A549 (cell line): ENCODE measurements around the gene REXO2. TPM values are rescaled to one million over a fixed set of nuclear protein-coding genes. Genes with fewer than 3 reads are reported as not detected.

Source experiments
- ATAC-seq, 2 experiments: fragments of 200-7000 bp in 1 of 2; fragments of >200 bp in 1 of 2; cut with Nextera tagmentation in 1 of 2; cut with Tn5 transposase in 1 of 2; 3 replicates each; pipeline versions ENCODE4 v1.8.0 to v1.9.1; 2018 to 2020; ENCODE audit warnings: mild to moderate bottlenecking in 1 of 2, moderate library complexity in 1 of 2
- CTCF ChIA-PET: fragments of 300-600 bp; sonication (Branson Sonifier 250); formaldehyde crosslinking; extraction: SDS; loops from one replicate; lab custom pipeline; 2021; ENCODE audit warnings: antibody characterized with exemption, inconsistent platforms; lab: Yijun Ruan, JAX
- POLR2A ChIA-PET: fragments of 350-600 bp; formaldehyde crosslinking; extraction: SDS; loops from one replicate; lab custom pipeline; 2021; ENCODE audit warnings: antibody characterized with exemption, inconsistent platforms; lab: Yijun Ruan, JAX
- DNase-seq, 2 experiments: peaks; one replicate each; pipeline versions ENCODE4 v3.0.0 to v3.0.0-alpha.2; 2011 to 2016; ENCODE audit warnings: low read depth in 1 of 2, low spot score in 1 of 2
- FAIRE-seq: peaks from 2 replicates; lab custom pipeline; 2011; peaks lifted over from hg19 to GRCh38; lab: Jason Lieb, UNC
- H3K27ac ChIP-seq, 2 experiments: fragments of >200 bp; sonication (Bioruptor Twin); formaldehyde crosslinking; 3 replicates each; pipeline ENCODE4 v1.5.1; 2016 to 2017
- H3K4me1 ChIP-seq: fragments of >200 bp; sonication (Bioruptor Twin); formaldehyde crosslinking; 3 replicates; pipeline ENCODE4 v1.6.1; 2016
- H3K4me2 ChIP-seq: fragments of >200 bp; sonication (Bioruptor Twin); formaldehyde crosslinking; 3 replicates; pipeline ENCODE4 v1.6.1; 2016
- H3K4me3 ChIP-seq: fragments of >200 bp; sonication (Bioruptor Twin); formaldehyde crosslinking; 3 replicates; pipeline ENCODE4 v1.5.1; 2016
- H3K9me3 ChIP-seq: fragments of >200 bp; sonication (Bioruptor Twin); formaldehyde crosslinking; 3 replicates; pipeline ENCODE4 v1.6.1; 2016
- CBX2 ChIP-seq: fragments of 200-600 bp; sonication (generic); IDR thresholded peaks from 2 replicates; pipeline ENCODE4 v1.6.1; 2016; ENCODE audit warnings: low read depth, mild to moderate bottlenecking, borderline replicate concordance
- CHD4 ChIP-seq: fragments of 200-600 bp; sonication (generic); IDR thresholded peaks from 2 replicates; pipeline ENCODE4 v1.6.1; 2016; ENCODE audit warnings: antibody characterized with exemption, mild to moderate bottlenecking, borderline replicate concordance
- EHF ChIP-seq: fragments of 250-450 bp; sonication (Bioruptor Pico); IDR thresholded peaks from 2 replicates; pipeline ENCODE4 v1.5.0; 2020; ENCODE audit warnings: mild to moderate bottlenecking
- FOSB ChIP-seq: fragments of 250-450 bp; sonication (Bioruptor Pico); IDR thresholded peaks from 2 replicates; pipeline ENCODE4 v1.5.0; 2020; ENCODE audit warnings: mild to moderate bottlenecking, moderate library complexity
- FOXS1 ChIP-seq: fragments of 250-450 bp; sonication (Bioruptor Pico); IDR thresholded peaks from 2 replicates; pipeline ENCODE4 v1.5.0; 2020; ENCODE audit warnings: mild to moderate bottlenecking, moderate library complexity
- GATA3 ChIP-seq: IDR thresholded peaks from 2 replicates; pipeline ENCODE4 v1.6.1; 2012; ENCODE audit warnings: borderline replicate concordance
- HOXA7 ChIP-seq: fragments of 250-450 bp; sonication (Bioruptor Pico); IDR thresholded peaks from 2 replicates; pipeline ENCODE4 v1.5.0; 2020; ENCODE audit warnings: mild to moderate bottlenecking, moderate library complexity
- MAFK ChIP-seq: fragments of 450-650 bp; IDR thresholded peaks from 2 replicates; pipeline ENCODE4 v1.6.1; 2014; ENCODE audit not compliant: partially characterized antibody
- PBX3 ChIP-seq: IDR thresholded peaks from 2 replicates; pipeline ENCODE4 v1.6.1; 2012
- PHF8 ChIP-seq: fragments of 200-600 bp; sonication (generic); IDR thresholded peaks from 2 replicates; pipeline ENCODE4 v1.6.1; 2016; ENCODE audit warnings: low read depth, mild to moderate bottlenecking, antibody characterized with exemption, moderate library complexity, borderline replicate concordance
- POLR2AphosphoS2 ChIP-seq: conservative IDR thresholded peaks from 2 replicates; pipeline ENCODE4 v1.6.1; 2012; ENCODE audit warnings: low read length, improper control_type of control experiment, inconsistent platforms
- RCOR1 ChIP-seq: fragments of 150-350 bp; IDR thresholded peaks from 2 replicates; pipeline ENCODE4 v1.6.1; 2014; ENCODE audit warnings: antibody characterized with exemption, low read length, low read depth
- REST ChIP-seq: fragments of 200-600 bp; sonication (generic); IDR thresholded peaks from 2 replicates; pipeline ENCODE4 v1.6.1; 2016; ENCODE audit warnings: antibody characterized with exemption, mild to moderate bottlenecking, moderate library complexity
- SMC3 ChIP-seq: fragments of >200 bp; sonication (Bioruptor Twin); formaldehyde crosslinking; IDR thresholded peaks from 3 replicates; pipeline ENCODE4 v1.6.1; 2018; ENCODE audit warnings: inconsistent platforms
- TP53 ChIP-seq: fragments of 250-450 bp; sonication (Bioruptor Pico); IDR thresholded peaks from 2 replicates; pipeline ENCODE4 v1.5.0; 2021; ENCODE audit warnings: mild to moderate bottlenecking, moderate library complexity
- ZFP36 ChIP-seq: fragments of 450-650 bp; IDR thresholded peaks from 2 replicates; pipeline ENCODE4 v1.6.1; 2014; ENCODE audit warnings: borderline replicate concordance; ENCODE audit not compliant: partially characterized antibody
- ZSCAN20 ChIP-seq: fragments of 250-450 bp; sonication (Bioruptor Pico); IDR thresholded peaks from 2 replicates; pipeline ENCODE4 v1.8.0; 2022; ENCODE audit warnings: mild to moderate bottlenecking, moderate library complexity
- WGBS: methylation state at CpG from one replicate; pipeline ENCODE4 v1.1.6; 2017; ENCODE audit errors: missing lambda C conversion rate; 5-methylcytosine and 5-hydroxymethylcytosine counted together
- polyA plus RNA-seq, 4 experiments: library from polyadenylated mRNA; depleted of rRNA in 3 of 4; stranded (reverse); fragments of >200 nt; fragmentation: RNase III in 1 of 4; extraction: RNeasy Plus Mini Kit Qiagen cat#74134 plus additional on column Dnase treatment in 1 of 4; gene quantifications; 2 replicates in 3 of 4; 3 replicates in 1 of 4; pipeline ENCODE4 v1.2.3, GENCODE V29; 2011 to 2017
- TF ChIP-seq, protein P1 (sequence below): fragments of 450-650 bp; IDR thresholded peaks from 2 replicates; pipeline ENCODE4 v1.6.1; 2014; ENCODE audit warnings: antibody characterized with exemption
- TF ChIP-seq, protein P2 (sequence below): fragments of >200 bp; sonication (Bioruptor Twin); formaldehyde crosslinking; IDR thresholded peaks from 3 replicates; pipeline ENCODE4 v1.5.1; 2016

REXO2 gene
- polyA plus RNA-seq, 2 of the 4 experiments (the other 2 are of a cell fraction): 218 to 226 TPM

GRCh38 chr11:114426280-114426679, 13.0 kb upstream of the REXO2 start:
- no peak for FAIRE-seq
- H3K4me3 ChIP-seq: no peak overlapping the region
- H3K27ac ChIP-seq: no peak overlapping the region
- ChIA-PET POLR2A (no interaction called here), CTCF (interaction anchor here (1.2 kb wide), 1 partner anchor 14 kb away, joined by 3 read pairs; no protein-coding TSS in a partner anchor)
- WGBS: 92% methylated on average over 4 of the region's 4 CpGs
- DNase-seq: no peak
- no peaks in the 10 kb centered on the region for H3K4me1 ChIP-seq
- no peak for ATAC-seq
- no peak overlapping the region for H3K4me2 ChIP-seq
- no peak for TF ChIP-seq ZSCAN20 (CRISPR knock-in tag)
- TF ChIP-seq CHD4: no peak
- no peak for TF ChIP-seq EHF (CRISPR knock-in tag)
- TF ChIP-seq, protein P1, sequence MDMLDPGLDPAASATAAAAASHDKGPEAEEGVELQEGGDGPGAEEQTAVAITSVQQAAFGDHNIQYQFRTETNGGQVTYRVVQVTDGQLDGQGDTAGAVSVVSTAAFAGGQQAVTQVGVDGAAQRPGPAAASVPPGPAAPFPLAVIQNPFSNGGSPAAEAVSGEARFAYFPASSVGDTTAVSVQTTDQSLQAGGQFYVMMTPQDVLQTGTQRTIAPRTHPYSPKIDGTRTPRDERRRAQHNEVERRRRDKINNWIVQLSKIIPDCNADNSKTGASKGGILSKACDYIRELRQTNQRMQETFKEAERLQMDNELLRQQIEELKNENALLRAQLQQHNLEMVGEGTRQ: no peak
- TF ChIP-seq, protein P2, sequence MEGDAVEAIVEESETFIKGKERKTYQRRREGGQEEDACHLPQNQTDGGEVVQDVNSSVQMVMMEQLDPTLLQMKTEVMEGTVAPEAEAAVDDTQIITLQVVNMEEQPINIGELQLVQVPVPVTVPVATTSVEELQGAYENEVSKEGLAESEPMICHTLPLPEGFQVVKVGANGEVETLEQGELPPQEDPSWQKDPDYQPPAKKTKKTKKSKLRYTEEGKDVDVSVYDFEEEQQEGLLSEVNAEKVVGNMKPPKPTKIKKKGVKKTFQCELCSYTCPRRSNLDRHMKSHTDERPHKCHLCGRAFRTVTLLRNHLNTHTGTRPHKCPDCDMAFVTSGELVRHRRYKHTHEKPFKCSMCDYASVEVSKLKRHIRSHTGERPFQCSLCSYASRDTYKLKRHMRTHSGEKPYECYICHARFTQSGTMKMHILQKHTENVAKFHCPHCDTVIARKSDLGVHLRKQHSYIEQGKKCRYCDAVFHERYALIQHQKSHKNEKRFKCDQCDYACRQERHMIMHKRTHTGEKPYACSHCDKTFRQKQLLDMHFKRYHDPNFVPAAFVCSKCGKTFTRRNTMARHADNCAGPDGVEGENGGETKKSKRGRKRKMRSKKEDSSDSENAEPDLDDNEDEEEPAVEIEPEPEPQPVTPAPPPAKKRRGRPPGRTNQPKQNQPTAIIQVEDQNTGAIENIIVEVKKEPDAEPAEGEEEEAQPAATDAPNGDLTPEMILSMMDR: no peak
- no peaks in the 10 kb centered on the region for H3K9me3 ChIP-seq

DNA sequence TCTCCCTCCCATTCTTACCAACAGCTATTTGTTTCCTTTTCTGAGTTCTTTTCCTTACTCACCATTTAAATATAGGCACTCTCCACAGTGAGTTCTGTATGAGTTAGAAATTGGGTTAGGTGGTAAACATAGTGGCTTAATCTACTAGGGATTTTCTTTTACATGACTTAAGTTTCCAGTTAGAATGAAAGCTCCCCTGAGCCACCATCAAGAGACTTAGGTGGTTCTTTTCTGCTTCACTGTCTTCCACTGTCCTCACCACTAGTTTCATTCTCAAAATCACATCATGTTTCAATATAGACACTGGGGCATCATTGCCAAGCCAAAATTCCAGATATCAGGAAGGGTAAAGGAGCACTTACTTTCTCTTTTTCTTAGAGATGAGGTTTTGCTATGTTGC, 9.0 kb upstream of the REXO2 start:
- no peak overlapping the region for H3K4me2 ChIP-seq
- DNase-seq (no peak), ATAC-seq (no peak), FAIRE-seq (no peak)
- H3K4me1 ChIP-seq: no peaks in the 10 kb centered on the region
- H3K27ac ChIP-seq: no peak overlapping the region
- POLR2A ChIA-PET: interaction anchor here (1.0 kb wide), 1 partner anchor 9 kb away, joined by 4 read pairs; the partner anchor contains the start of gene REXO2
- TF ChIP-seq RCOR1 (no peak), FOSB (CRISPR knock-in tag) (no peak), EHF (CRISPR knock-in tag) (no peak), SMC3 (no peak), TP53 (CRISPR knock-in tag) (no peak), HOXA7 (CRISPR knock-in tag) (no peak), REST (no peak), GATA3 (no peak), MAFK (no peak), FOXS1 (CRISPR knock-in tag) (no peak), PHF8 (no peak), POLR2AphosphoS2 (no peak), PBX3 (no peak), CBX2 (no peak), ZFP36 (no peak)
- no peaks in the 10 kb centered on the region for H3K9me3 ChIP-seq
- CTCF ChIA-PET: no interaction called here
- no peak overlapping the region for H3K4me3 ChIP-seq
